ENCODE results near the gene AP2M1. TPM values are rescaled to one million over a fixed set of nuclear protein-coding genes. Genes with fewer than 3 reads are reported as not detected.

Gene AP2M1
- total RNA-seq, 2 experiments from 2014 or later: 206 to 218 TPM

- POLR2A ChIA-PET: no interaction called here
- Mint-ChIP-seq H3K4me3 (no peak overlapping the region), H3K9me3 (no peaks in the 10 kb centered on the region), H3K36me3 (ENCODE audit: low read depth) (no peaks in the 10 kb centered on the region), H3K27me3 (peaks cover 35% of the 10 kb centered on the region), H3K27ac (no peak overlapping the region), H3K4me1 (peaks cover 11% of the 10 kb centered on the region)
- DNase-seq: no peak
- CTCF ChIA-PET: no interaction called here
Measured at GRCh38 chr3:184233127-184233843, 58.6 kb downstream of the AP2M1 start.

Other genes with a start within 250 kb of the AP2M1 start
- gene ABCC5, start 157.0 kb upstream of the AP2M1 start, total RNA-seq: 10 to 100 TPM; 24.1 to 25.3 TPM
- gene HTR3D, start 143.1 kb upstream of the AP2M1 start, total RNA-seq: not detected
- not detected for gene HTR3C, start 121.8 kb upstream of the AP2M1 start, total RNA-seq
- not detected for gene HTR3E, start 77.8 kb upstream of the AP2M1 start, total RNA-seq
- 10 to 100 TPM; 45.9 to 47.8 TPM for gene EIF2B5, start 39.5 kb upstream of the AP2M1 start, total RNA-seq
- 10 to 100 TPM; 33.2 to 40.7 TPM for gene DVL3, start 19.5 kb upstream of the AP2M1 start, total RNA-seq
- 10 to 100 TPM; 53.7 to 60.1 TPM for gene ABCF3, start 11.3 kb downstream of the AP2M1 start, total RNA-seq
- gene VWA5B2, start 54.7 kb downstream of the AP2M1 start, total RNA-seq: not detected
- gene ALG3, start 74.1 kb downstream of the AP2M1 start, total RNA-seq: 10 to 100 TPM; 33.3 to 35.3 TPM
- gene EEF1AKMT4, start 74.8 kb downstream of the AP2M1 start, total RNA-seq: 1 to 10 TPM; 3.1 to 3.8 TPM
- gene CAMK2N2, start 86.7 kb downstream of the AP2M1 start, total RNA-seq: under 1 TPM in 1 of 2 experiments, not detected in 1; 0.23 TPM
- gene ECE2, start 101.2 kb downstream of the AP2M1 start, total RNA-seq: not detected
- 100 to 1,000 TPM; 177 TPM for gene PSMD2, start 124.4 kb downstream of the AP2M1 start, total RNA-seq
- 100 to 1,000 TPM; 259 to 266 TPM for gene EIF4G1, start 139.8 kb downstream of the AP2M1 start, total RNA-seq
- gene FAM131A, start 162.7 kb downstream of the AP2M1 start, total RNA-seq: 1 to 10 TPM; 6.5 to 8.7 TPM
- 1 to 10 TPM; 3.6 to 4.9 TPM for gene CLCN2, start 186.8 kb downstream of the AP2M1 start, total RNA-seq
- gene POLR2H, start 186.9 kb downstream of the AP2M1 start, total RNA-seq: 10 to 100 TPM; 73.9 to 79.3 TPM
- not detected for gene THPO, start 203.4 kb downstream of the AP2M1 start, total RNA-seq
- not detected for gene CHRD, start 205.2 kb downstream of the AP2M1 start, total RNA-seq